Measurements from ENCODE around the gene HLA-DOB. TPM values are rescaled to one million over a fixed set of nuclear protein-coding genes. Genes with fewer than 3 reads are reported as not detected.

HLA-DOB gene
- total and polyA plus RNA-seq, 2 of the 13 experiments (the other 11 are each of a cell fraction or from before 2014, with no cell fraction given): not detected

DNA sequence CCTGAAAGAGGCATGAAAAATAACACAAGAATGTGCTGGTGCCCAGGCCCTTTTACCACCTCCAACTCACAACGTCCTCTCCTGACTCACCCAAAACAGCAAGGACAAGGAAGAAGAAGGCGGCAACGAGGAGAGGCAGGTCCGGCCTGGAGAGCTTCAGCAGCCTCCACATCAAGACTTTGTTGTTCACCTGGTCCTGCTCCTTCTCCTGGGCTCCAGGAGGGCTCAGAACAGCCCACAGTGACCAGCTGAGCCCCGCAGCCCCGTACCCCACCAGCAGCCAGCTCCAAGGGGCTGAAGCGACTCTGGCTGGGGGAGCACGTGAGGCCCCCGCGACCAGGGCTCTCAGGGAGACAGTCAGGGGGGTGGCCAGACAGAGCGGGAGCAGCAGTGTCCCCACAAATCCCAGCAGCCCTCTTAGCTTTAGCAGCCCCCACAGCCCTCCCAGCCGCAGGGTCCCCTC lies 20.9 kb upstream of the HLA-DOB start (continued):
- TF ChIP-seq ZNF572 (CRISPR knock-in tag; IDR thresholded peaks at IDR 0.05): peak; percentile 60; the same call in 1 of the 2 replicates
- no peak for TF ChIP-seq FLYWCH1 (CRISPR knock-in tag; IDR thresholded peaks at IDR 0.05)
- TF ChIP-seq NFKB2 (CRISPR knock-in tag; IDR thresholded peaks at IDR 0.05; ENCODE audit: borderline replicate concordance): 0 out of 2 replicates have a peak, but pooled peaks have one; percentile 35
- 0 out of 2 replicates have a peak, but pooled peaks have one; percentile 38 for TF ChIP-seq ARNTL (CRISPR knock-in tag; IDR thresholded peaks at IDR 0.05)
- TF ChIP-seq, protein P1, sequence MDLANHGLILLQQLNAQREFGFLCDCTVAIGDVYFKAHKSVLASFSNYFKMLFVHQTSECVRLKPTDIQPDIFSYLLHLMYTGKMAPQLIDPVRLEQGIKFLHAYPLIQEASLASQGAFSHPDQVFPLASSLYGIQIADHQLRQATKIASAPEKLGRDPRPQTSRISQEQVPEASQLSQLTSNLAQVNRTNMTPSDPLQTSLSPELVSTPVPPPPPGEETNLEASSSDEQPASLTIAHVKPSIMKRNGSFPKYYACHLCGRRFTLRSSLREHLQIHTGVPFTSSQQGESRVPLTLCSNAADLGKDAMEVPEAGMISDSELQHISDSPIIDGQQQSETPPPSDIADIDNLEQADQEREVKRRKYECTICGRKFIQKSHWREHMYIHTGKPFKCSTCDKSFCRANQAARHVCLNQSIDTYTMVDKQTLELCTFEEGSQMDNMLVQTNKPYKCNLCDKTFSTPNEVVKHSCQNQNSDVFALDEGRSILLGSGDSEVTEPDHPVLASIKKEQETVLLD (CRISPR knock-in tag; IDR thresholded peaks at IDR 0.05; ENCODE audit: low read depth): no peak
- TF ChIP-seq ZNF292 (CRISPR knock-in tag; IDR thresholded peaks at IDR 0.05; ENCODE audit: borderline replicate concordance, low read depth): no peak
- TF ChIP-seq, protein P2, sequence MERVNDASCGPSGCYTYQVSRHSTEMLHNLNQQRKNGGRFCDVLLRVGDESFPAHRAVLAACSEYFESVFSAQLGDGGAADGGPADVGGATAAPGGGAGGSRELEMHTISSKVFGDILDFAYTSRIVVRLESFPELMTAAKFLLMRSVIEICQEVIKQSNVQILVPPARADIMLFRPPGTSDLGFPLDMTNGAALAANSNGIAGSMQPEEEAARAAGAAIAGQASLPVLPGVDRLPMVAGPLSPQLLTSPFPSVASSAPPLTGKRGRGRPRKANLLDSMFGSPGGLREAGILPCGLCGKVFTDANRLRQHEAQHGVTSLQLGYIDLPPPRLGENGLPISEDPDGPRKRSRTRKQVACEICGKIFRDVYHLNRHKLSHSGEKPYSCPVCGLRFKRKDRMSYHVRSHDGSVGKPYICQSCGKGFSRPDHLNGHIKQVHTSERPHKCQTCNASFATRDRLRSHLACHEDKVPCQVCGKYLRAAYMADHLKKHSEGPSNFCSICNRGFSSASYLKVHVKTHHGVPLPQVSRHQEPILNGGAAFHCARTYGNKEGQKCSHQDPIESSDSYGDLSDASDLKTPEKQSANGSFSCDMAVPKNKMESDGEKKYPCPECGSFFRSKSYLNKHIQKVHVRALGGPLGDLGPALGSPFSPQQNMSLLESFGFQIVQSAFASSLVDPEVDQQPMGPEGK (CRISPR knock-in tag; IDR thresholded peaks at IDR 0.05): peak; percentile 72
- TF ChIP-seq, protein P3, sequence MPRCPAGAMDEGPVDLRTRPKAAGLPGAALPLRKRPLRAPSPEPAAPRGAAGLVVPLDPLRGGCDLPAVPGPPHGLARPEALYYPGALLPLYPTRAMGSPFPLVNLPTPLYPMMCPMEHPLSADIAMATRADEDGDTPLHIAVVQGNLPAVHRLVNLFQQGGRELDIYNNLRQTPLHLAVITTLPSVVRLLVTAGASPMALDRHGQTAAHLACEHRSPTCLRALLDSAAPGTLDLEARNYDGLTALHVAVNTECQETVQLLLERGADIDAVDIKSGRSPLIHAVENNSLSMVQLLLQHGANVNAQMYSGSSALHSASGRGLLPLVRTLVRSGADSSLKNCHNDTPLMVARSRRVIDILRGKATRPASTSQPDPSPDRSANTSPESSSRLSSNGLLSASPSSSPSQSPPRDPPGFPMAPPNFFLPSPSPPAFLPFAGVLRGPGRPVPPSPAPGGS (CRISPR knock-in tag; IDR thresholded peaks at IDR 0.05): peak; percentile 56; the same call in 1 of the 2 replicates
- peak; percentile 69 for TF ChIP-seq TAF15 (IDR thresholded peaks at IDR 0.05; ENCODE audit: low read depth, low read length, poor library complexity, severe bottlenecking)
- TF ChIP-seq THAP11 (CRISPR knock-in tag; IDR thresholded peaks at IDR 0.05): peak; percentile 6; the same call in 1 of the 2 replicates
- TF ChIP-seq EEA1 (CRISPR knock-in tag; IDR thresholded peaks at IDR 0.05; ENCODE audit: borderline replicate concordance): peak; percentile 80; the same call in 1 of the 2 replicates
- TF ChIP-seq ZNF878 (CRISPR knock-in tag; IDR thresholded peaks at IDR 0.05): 0 out of 2 replicates have a peak, but pooled peaks have one; percentile 53
- TF ChIP-seq BRCA1 (CRISPR knock-in tag; IDR thresholded peaks at IDR 0.05): no peak
- TF ChIP-seq TSC22D2 (CRISPR knock-in tag; IDR thresholded peaks at IDR 0.05; ENCODE audit: borderline replicate concordance): no peak
- TF ChIP-seq, protein P4, sequence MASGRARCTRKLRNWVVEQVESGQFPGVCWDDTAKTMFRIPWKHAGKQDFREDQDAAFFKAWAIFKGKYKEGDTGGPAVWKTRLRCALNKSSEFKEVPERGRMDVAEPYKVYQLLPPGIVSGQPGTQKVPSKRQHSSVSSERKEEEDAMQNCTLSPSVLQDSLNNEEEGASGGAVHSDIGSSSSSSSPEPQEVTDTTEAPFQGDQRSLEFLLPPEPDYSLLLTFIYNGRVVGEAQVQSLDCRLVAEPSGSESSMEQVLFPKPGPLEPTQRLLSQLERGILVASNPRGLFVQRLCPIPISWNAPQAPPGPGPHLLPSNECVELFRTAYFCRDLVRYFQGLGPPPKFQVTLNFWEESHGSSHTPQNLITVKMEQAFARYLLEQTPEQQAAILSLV (CRISPR knock-in tag; IDR thresholded peaks at IDR 0.05; ENCODE audit: borderline replicate concordance): peak; percentile 69; the same call in 1 of the 2 replicates
- 0 out of 2 replicates have a peak, but pooled peaks have one; percentile 30 for TF ChIP-seq MYC (CRISPR knock-in tag; IDR thresholded peaks at IDR 0.05; ENCODE audit: borderline replicate concordance)
- TF ChIP-seq, protein P5, sequence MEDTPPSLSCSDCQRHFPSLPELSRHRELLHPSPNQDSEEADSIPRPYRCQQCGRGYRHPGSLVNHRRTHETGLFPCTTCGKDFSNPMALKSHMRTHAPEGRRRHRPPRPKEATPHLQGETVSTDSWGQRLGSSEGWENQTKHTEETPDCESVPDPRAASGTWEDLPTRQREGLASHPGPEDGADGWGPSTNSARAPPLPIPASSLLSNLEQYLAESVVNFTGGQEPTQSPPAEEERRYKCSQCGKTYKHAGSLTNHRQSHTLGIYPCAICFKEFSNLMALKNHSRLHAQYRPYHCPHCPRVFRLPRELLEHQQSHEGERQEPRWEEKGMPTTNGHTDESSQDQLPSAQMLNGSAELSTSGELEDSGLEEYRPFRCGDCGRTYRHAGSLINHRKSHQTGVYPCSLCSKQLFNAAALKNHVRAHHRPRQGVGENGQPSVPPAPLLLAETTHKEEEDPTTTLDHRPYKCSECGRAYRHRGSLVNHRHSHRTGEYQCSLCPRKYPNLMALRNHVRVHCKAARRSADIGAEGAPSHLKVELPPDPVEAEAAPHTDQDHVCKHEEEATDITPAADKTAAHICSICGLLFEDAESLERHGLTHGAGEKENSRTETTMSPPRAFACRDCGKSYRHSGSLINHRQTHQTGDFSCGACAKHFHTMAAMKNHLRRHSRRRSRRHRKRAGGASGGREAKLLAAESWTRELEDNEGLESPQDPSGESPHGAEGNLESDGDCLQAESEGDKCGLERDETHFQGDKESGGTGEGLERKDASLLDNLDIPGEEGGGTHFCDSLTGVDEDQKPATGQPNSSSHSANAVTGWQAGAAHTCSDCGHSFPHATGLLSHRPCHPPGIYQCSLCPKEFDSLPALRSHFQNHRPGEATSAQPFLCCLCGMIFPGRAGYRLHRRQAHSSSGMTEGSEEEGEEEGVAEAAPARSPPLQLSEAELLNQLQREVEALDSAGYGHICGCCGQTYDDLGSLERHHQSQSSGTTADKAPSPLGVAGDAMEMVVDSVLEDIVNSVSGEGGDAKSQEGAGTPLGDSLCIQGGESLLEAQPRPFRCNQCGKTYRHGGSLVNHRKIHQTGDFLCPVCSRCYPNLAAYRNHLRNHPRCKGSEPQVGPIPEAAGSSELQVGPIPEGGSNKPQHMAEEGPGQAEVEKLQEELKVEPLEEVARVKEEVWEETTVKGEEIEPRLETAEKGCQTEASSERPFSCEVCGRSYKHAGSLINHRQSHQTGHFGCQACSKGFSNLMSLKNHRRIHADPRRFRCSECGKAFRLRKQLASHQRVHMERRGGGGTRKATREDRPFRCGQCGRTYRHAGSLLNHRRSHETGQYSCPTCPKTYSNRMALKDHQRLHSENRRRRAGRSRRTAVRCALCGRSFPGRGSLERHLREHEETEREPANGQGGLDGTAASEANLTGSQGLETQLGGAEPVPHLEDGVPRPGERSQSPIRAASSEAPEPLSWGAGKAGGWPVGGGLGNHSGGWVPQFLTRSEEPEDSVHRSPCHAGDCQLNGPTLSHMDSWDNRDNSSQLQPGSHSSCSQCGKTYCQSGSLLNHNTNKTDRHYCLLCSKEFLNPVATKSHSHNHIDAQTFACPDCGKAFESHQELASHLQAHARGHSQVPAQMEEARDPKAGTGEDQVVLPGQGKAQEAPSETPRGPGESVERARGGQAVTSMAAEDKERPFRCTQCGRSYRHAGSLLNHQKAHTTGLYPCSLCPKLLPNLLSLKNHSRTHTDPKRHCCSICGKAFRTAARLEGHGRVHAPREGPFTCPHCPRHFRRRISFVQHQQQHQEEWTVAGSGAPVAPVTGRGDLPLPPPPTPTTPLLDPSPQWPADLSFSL (CRISPR knock-in tag; IDR thresholded peaks at IDR 0.05): no peak

Measured in HepG2 (cell line).